H1 (cell line): ENCODE data around the gene DTNB. TPM values are rescaled to one million over a fixed set of nuclear protein-coding genes. Genes with fewer than 3 reads are reported as not detected.

ENCODE experiments used
- CTCF ChIA-PET: fragments of 300-600 bp; sonication (Branson Sonifier 250); formaldehyde crosslinking; loops from one replicate; lab custom pipeline; 2021; ENCODE audit not compliant: partially characterized antibody; lab: Charles Lee
- POLR2A ChIA-PET: fragments of 300-600 bp; sonication (Branson Sonifier 250); formaldehyde crosslinking; loops from one replicate; lab custom pipeline; 2021; ENCODE audit warnings: inconsistent platforms; ENCODE audit not compliant: partially characterized antibody; lab: Charles Lee
- DNase-seq, 2 experiments: peaks; one replicate each; pipeline versions ENCODE4 v3.0.0 to v3.0.0-alpha.2; 2010 to 2022; ENCODE audit warnings: low spot score in 2 of 2, low read depth in 1 of 2, mixed read lengths in 1 of 2
- FAIRE-seq: peaks from 2 replicates; lab custom pipeline; 2011; peaks lifted over from hg19 to GRCh38; lab: Jason Lieb, UNC
- H2AFZ ChIP-seq: 2 replicates; pipeline ENCODE4 v1.8.1; 2012; ENCODE audit warnings: low read length, inconsistent platforms
- H2AK5ac ChIP-seq: 2 replicates; pipeline ENCODE4 v1.6.1; 2013; ENCODE audit warnings: low read depth, low read length
- H2BK120ac ChIP-seq: replicated peaks from 2 replicates; pipeline ENCODE3; 2013; ENCODE audit warnings: low read depth, low read length, inconsistent platforms
- H2BK12ac ChIP-seq: 2 replicates; pipeline ENCODE4 v1.6.1; 2013; ENCODE audit warnings: low read depth, low read length
- H2BK15ac ChIP-seq: 2 replicates; pipeline ENCODE4 v1.6.1; 2013; ENCODE audit warnings: low read length
- H2BK20ac ChIP-seq: 2 replicates; pipeline ENCODE4 v1.6.1; 2013; ENCODE audit warnings: low read length
- H2BK5ac ChIP-seq: 2 replicates; pipeline ENCODE4 v1.6.1; 2013; ENCODE audit warnings: low read depth, low read length
- H3K14ac ChIP-seq: 2 replicates; pipeline ENCODE4 v1.6.1; 2013; ENCODE audit warnings: inconsistent platforms; ENCODE audit not compliant: insufficient read length
- H3K18ac ChIP-seq: 2 replicates; pipeline ENCODE4 v1.6.1; 2013; ENCODE audit warnings: low read length; ENCODE audit errors: extremely low read depth
- H3K23ac ChIP-seq: 2 replicates; pipeline ENCODE4 v1.6.1; 2013; ENCODE audit warnings: inconsistent platforms; ENCODE audit not compliant: insufficient read length
- H3K23me2 ChIP-seq: 2 replicates; pipeline ENCODE4 v1.6.1; 2013; ENCODE audit warnings: low read depth, low read length
- H3K27ac ChIP-seq: 2 replicates; pipeline ENCODE4 v1.6.1; 2011; ENCODE audit warnings: low read depth, low read length, inconsistent platforms
- H3K27me3 ChIP-seq, 4 experiments: replicated peaks in 1 of 4; 1 replicate in 1 of 4; 2 replicates in 3 of 4; pipeline versions ENCODE4 v1.6.1 to v1.8.1; 2011 to 2013; ENCODE audit warnings: low read length in 3 of 4, mild to moderate bottlenecking in 3 of 4, inconsistent platforms in 2 of 4, mixed read lengths in 2 of 4, moderate library complexity in 1 of 4; ENCODE audit not compliant: control insufficient read depth in 3 of 4, insufficient read depth in 3 of 4; ENCODE audit errors: extremely low read depth in 1 of 4
- H3K36me3 ChIP-seq, 4 experiments: 2 replicates each; pipeline versions ENCODE4 v1.6.1 to v1.8.1; 2011 to 2013; ENCODE audit warnings: mild to moderate bottlenecking in 4 of 4, low read length in 3 of 4, moderate library complexity in 2 of 4, control low read depth in 1 of 4, inconsistent platforms in 1 of 4; ENCODE audit not compliant: insufficient read depth in 4 of 4, control insufficient read depth in 2 of 4
- H3K4ac ChIP-seq: replicated peaks from 2 replicates; pipeline ENCODE3; 2013; ENCODE audit warnings: low read length, low read depth, mixed read lengths, inconsistent platforms; ENCODE audit not compliant: insufficient read length
- H3K4me1 ChIP-seq, 4 experiments: replicated peaks in 1 of 4; 1 replicate in 1 of 4; 2 replicates in 3 of 4; pipeline versions ENCODE4 v1.6.1 to v1.8.1; 2011 to 2013; ENCODE audit warnings: low read length in 3 of 4, inconsistent platforms in 2 of 4, mixed read lengths in 1 of 4; ENCODE audit not compliant: insufficient read depth in 4 of 4, control insufficient read depth in 3 of 4
- H3K4me2 ChIP-seq, 2 experiments: 2 replicates each; pipeline versions ENCODE4 v1.6.1 to v1.8.1; 2011 to 2013; ENCODE audit warnings: low read depth in 2 of 2, low read length in 2 of 2, control low read depth in 1 of 2, inconsistent platforms in 1 of 2, mild to moderate bottlenecking in 1 of 2; ENCODE audit not compliant: insufficient read depth in 1 of 2
- H3K4me3 ChIP-seq, 4 experiments: fragments of 200-600, 300-600 bp in 1 of 4; sonication (generic), shearing (Covaris generic), sonication (Bioruptor Twin) in 1 of 4; 2 replicates each; pipeline versions ENCODE4 v1.5.1 to v1.8.1; 2011 to 2016; ENCODE audit warnings: low read length in 4 of 4, low read depth in 3 of 4, control low read depth in 2 of 4, inconsistent platforms in 2 of 4, mild to moderate bottlenecking in 2 of 4, mixed read lengths in 1 of 4, moderate library complexity in 1 of 4; ENCODE audit not compliant: insufficient read depth in 2 of 4; ENCODE audit errors: extremely low read depth in 1 of 4
- H3K56ac ChIP-seq: replicated peaks from 2 replicates; pipeline ENCODE3; 2013; ENCODE audit warnings: low read depth, mild to moderate bottlenecking, mixed read lengths, low read length, inconsistent platforms; ENCODE audit not compliant: insufficient read length
- H3K79me1 ChIP-seq: 2 replicates; pipeline ENCODE4 v1.6.1; 2013; ENCODE audit warnings: low read depth, low read length, control low read depth
- H3K79me2 ChIP-seq, 2 experiments: 2 replicates each; pipeline versions ENCODE4 v1.6.1 to v1.8.1; 2012 to 2013; ENCODE audit warnings: low read length in 2 of 2, mild to moderate bottlenecking in 2 of 2, inconsistent platforms in 1 of 2; ENCODE audit not compliant: insufficient read depth in 2 of 2, control insufficient read depth in 1 of 2
- H3K9ac ChIP-seq, 4 experiments: replicated peaks in 1 of 4; 1 replicate in 1 of 4; 2 replicates in 3 of 4; pipeline versions ENCODE4 v1.6.1 to v1.8.1; 2011 to 2013; ENCODE audit warnings: low read depth in 3 of 4, low read length in 3 of 4, control low read depth in 2 of 4, mild to moderate bottlenecking in 2 of 4, moderate library complexity in 2 of 4, inconsistent platforms in 1 of 4; ENCODE audit errors: extremely low read depth in 1 of 4
- H3K9me3 ChIP-seq, 2 experiments: 2 replicates each; pipeline versions ENCODE4 v1.6.1 to v1.8.1; 2012 to 2013; ENCODE audit warnings: mild to moderate bottlenecking in 2 of 2, moderate library complexity in 2 of 2, control low read depth in 1 of 2, inconsistent platforms in 1 of 2, low read depth in 1 of 2, low read length in 1 of 2, mixed read lengths in 1 of 2; ENCODE audit not compliant: insufficient read depth in 2 of 2
- H4K20me1 ChIP-seq, 2 experiments: replicated peaks in 1 of 2; 2 replicates each; pipeline versions ENCODE3 to v1.8.1; 2011 to 2013; ENCODE audit warnings: inconsistent platforms in 2 of 2, low read length in 2 of 2, mild to moderate bottlenecking in 1 of 2; ENCODE audit not compliant: insufficient read depth in 2 of 2, control insufficient read depth in 1 of 2
- H4K5ac ChIP-seq: 2 replicates; pipeline ENCODE4 v1.6.1; 2013; ENCODE audit warnings: low read length, low read depth, mixed read lengths, inconsistent platforms; ENCODE audit not compliant: insufficient read length
- H4K8ac ChIP-seq: 2 replicates; pipeline ENCODE4 v1.8.0; 2013; ENCODE audit warnings: mild to moderate bottlenecking, moderate library complexity, low read length, inconsistent platforms; ENCODE audit not compliant: insufficient read depth; ENCODE audit errors: extremely low read depth
- H4K91ac ChIP-seq: replicated peaks from 2 replicates; pipeline ENCODE3; 2013; ENCODE audit warnings: low read length, mixed read lengths, inconsistent platforms; ENCODE audit not compliant: insufficient read length
- SAP30 ChIP-seq: fragments of 300-600 bp; sonication (generic); IDR thresholded peaks from 2 replicates; pipeline ENCODE4 v1.7.1; 2012; ENCODE audit warnings: low read length, moderate library complexity, mild to moderate bottlenecking, inconsistent platforms; ENCODE audit not compliant: insufficient read depth, insufficient replicate concordance
- TEAD4 ChIP-seq: IDR thresholded peaks from 2 replicates; pipeline ENCODE4 v1.6.1; 2012; ENCODE audit warnings: low read depth, low read length, inconsistent platforms, mixed read lengths
- YY1 ChIP-seq: IDR thresholded peaks from 2 replicates; pipeline ENCODE4 v1.6.1; 2011; ENCODE audit warnings: low read depth, mild to moderate bottlenecking, low read length
- polyA plus RNA-seq, 7 experiments: library from polyadenylated mRNA; depleted of rRNA in 3 of 7; stranded (reverse) in 5 of 7; unstranded in 2 of 7; fragments of >200 nt in 5 of 7; fragments of 200-250 nt in 2 of 7; gene quantifications; 1 replicate in 5 of 7; 2 replicates in 1 of 7; 4 replicates in 1 of 7; pipeline versions ENCODE4 v1.2.1 to v1.2.3, GENCODE V29; 2011 to 2013; ENCODE audit warnings: missing spikeins in 2 of 7, mixed read lengths in 2 of 7
- total RNA-seq: library from RNA; stranded (reverse); fragmentation: NEBNext Ultra II Directional; extraction: Animal tissue kit (Norgen Biotek cat#: 25700); gene quantifications from 2 replicates; pipeline ENCODE4 v1.2.1, GENCODE V29; 2021

Gene DTNB
- total and polyA plus RNA-seq, 2 of the 8 experiments (the other 6 are each of a cell fraction or from before 2014, with no cell fraction given) = 39.6 to 49.5 TPM

DNA sequence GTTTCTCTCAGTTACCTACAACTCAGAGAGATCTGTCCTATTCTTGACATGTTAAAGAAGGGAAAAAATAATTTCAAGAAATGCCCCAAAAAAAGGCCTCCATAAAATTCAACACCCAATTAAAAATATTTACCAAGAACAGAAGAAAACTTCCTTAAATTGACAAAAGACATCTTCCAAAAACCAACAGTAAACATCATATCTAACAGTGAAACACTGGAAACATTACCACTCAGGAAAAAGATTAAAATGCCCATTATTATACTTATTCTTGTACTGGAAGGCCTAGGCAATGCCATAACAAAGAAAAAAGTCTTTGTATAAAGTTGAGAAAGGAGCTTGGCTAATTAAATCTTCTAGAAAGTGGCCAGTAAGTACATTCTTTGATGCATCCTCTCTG, 7.2 kb downstream of the DTNB start:
- Histone ChIP-seq H2BK15ac (no peak overlapping the region), H3K27ac (no peak overlapping the region), H3K56ac (no peak overlapping the region), H2BK120ac (no peak overlapping the region), H3K79me1 (peaks cover 2% of the 10 kb centered on the region; the same call in 1 of the 2 replicates), H2BK5ac (no peak overlapping the region), H2BK20ac (no peak overlapping the region), H3K9ac (no peak overlapping the region), H3K18ac (no peak overlapping the region), H3K14ac (no peak overlapping the region), H4K20me1 (peaks cover 0 to 4% of the 10 kb centered on the region in 2 experiments), H3K4me1 (peaks cover 3 to 16% (median 10%) of the 10 kb centered on the region in 4 experiments; a peak in 6 of 7 replicates), H4K91ac (no peak overlapping the region), H3K36me3 (no peaks in the 10 kb centered on the region), H2AFZ (no peak overlapping the region), H3K4me3 (no peak overlapping the region), H3K4ac (no peak overlapping the region), H2BK12ac (no peak overlapping the region), H4K5ac (no peak overlapping the region), H3K23me2 (no peaks in the 10 kb centered on the region), H3K27me3 (no peaks in the 10 kb centered on the region), H3K23ac (no peak overlapping the region), H3K79me2 (peaks cover 0 to 85% of the 10 kb centered on the region in 2 experiments; a peak in 3 of 4 replicates), H2AK5ac (no peak overlapping the region), H3K4me2 (no peak overlapping the region), H4K8ac (no peak overlapping the region), H3K9me3 (no peaks in the 10 kb centered on the region)
- no peak for FAIRE-seq
- TF ChIP-seq SAP30 (no peak), TEAD4 (no peak), YY1 (no peak)
- CTCF ChIA-PET = interaction anchor here (0.7 to 4.7 kb wide), 9 partner anchors 15 to 339 kb away, joined by 3 to 48 read pairs (median 5); no protein-coding TSS in a partner anchor
- no peak for DNase-seq
- POLR2A ChIA-PET = interaction anchor here (0.5 to 2.3 kb wide), 2 partner anchors 7 to 29 kb away, joined by 3 to 10 read pairs; partner anchors contain the start of gene DTNB
